Spleen (tissue), 7 donors: ENCODE results near the gene PDGFA.

Experiments used
- POLR2A ChIP-seq, 3 donors: fragments of 450-650 bp; IDR thresholded peaks; one replicate each; pipeline ENCODE4 v1.5.1; 2017; ENCODE audit warnings: antibody characterized with exemption in 3 of 3, mild to moderate bottlenecking in 1 of 3
- POLR2AphosphoS5 ChIP-seq, 3 donors: sonication (generic); formaldehyde crosslinking; IDR thresholded peaks; one replicate each; pipeline ENCODE4 v1.5.1; 2017; ENCODE audit warnings: antibody characterized with exemption in 3 of 3
- TF ChIP-seq, protein P1 (sequence below), 11 experiments: fragments of 200-600 bp in 7 of 11; fragments of 450-650 bp in 4 of 11; sonication (generic) in 4 of 11; IDR thresholded peaks in 8 of 11; conservative IDR thresholded peaks in 3 of 11; 1 replicate in 7 of 11; 2 replicates in 4 of 11; pipeline versions ENCODE4 v1.4.0 to v1.8.0; 2016 to 2021; ENCODE audit warnings: antibody characterized with exemption in 11 of 11, inconsistent platforms in 4 of 11, mild to moderate bottlenecking in 1 of 11
- donor health status: DM: no; HTN: no; CAD: no; lungs with moderate emphysema.
- donor health status: DM: no; HTN: no; CAD: no.
- donor health status: DM: no; HTN: no; CAD: no.

DNA sequence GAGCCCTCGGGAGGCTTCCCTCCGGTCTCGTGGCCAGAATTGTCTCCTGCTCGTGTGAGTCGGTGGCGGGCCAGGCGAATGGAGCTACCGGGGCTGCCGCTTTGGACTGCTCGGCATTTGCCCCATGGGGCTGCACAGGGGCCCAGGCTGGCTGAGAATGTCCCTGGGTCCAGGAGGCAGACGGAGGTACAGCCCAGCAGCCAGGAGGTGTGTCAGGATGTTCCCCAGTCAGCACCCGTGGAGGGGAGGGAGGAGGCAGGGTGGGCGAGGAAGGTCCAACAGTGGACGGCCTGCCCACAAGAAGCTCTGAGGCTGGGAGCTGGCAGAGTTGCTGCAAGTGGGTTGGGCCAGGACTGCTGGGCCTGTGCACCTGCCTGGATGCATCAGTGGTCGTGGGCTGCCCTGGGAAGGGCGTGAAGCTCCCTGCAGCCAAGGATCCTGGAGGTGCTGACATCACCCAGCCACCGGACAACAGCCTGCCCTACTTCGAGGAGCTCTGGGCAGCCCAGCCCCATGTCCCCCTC lies 46.4 kb downstream of the PDGFA start:
- TF ChIP-seq, protein P1, sequence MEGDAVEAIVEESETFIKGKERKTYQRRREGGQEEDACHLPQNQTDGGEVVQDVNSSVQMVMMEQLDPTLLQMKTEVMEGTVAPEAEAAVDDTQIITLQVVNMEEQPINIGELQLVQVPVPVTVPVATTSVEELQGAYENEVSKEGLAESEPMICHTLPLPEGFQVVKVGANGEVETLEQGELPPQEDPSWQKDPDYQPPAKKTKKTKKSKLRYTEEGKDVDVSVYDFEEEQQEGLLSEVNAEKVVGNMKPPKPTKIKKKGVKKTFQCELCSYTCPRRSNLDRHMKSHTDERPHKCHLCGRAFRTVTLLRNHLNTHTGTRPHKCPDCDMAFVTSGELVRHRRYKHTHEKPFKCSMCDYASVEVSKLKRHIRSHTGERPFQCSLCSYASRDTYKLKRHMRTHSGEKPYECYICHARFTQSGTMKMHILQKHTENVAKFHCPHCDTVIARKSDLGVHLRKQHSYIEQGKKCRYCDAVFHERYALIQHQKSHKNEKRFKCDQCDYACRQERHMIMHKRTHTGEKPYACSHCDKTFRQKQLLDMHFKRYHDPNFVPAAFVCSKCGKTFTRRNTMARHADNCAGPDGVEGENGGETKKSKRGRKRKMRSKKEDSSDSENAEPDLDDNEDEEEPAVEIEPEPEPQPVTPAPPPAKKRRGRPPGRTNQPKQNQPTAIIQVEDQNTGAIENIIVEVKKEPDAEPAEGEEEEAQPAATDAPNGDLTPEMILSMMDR (IDR thresholded peaks at IDR 0.05 in 8 of 11, conservative IDR thresholded peaks at IDR 0.05 in 3 of 11): no peak
- TF ChIP-seq POLR2A (IDR thresholded peaks at IDR 0.05) (no peak), POLR2AphosphoS5 (IDR thresholded peaks at IDR 0.05) (no peak)
